ENCODE data around the gene CD68. TPM values are rescaled to one million over a fixed set of nuclear protein-coding genes. Genes with fewer than 3 reads are reported as not detected.

CD68 gene
- polyA plus RNA-seq, 3 donors = 56.7 to 63.5 (median 62.6) TPM

DNA sequence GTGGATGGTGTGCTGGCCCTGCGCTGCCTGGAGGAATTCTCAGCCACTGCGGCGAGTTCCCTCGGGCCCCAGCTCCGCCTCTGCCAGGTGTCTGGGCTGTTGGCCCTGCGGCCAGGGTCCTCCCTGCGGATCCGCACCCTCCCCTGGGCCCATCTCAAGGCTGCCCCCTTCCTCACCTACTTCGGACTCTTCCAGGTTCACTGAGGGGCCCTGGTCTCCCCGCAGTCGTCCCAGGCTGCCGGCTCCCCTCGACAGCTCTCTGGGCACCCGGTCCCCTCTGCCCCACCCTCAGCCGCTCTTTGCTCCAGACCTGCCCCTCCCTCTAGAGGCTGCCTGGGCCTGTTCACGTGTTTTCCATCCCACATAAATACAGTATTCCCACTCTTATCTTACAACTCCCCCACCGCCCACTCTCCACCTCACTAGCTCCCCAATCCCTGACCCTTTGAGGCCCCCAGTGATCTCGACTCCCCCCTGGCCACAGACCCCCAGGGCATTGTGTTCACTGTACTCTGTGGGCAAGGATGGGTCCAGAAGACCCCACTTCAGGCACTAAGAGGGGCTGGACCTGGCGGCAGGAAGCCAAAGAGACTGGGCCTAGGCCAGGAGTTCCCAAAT, 22.2 kb upstream of the CD68 start:
- DNase-seq (ENCODE audit: extremely low read depth in 1 of 11, low read depth in 9 of 11, low spot score in 4 of 11) = no peak

DNA sequence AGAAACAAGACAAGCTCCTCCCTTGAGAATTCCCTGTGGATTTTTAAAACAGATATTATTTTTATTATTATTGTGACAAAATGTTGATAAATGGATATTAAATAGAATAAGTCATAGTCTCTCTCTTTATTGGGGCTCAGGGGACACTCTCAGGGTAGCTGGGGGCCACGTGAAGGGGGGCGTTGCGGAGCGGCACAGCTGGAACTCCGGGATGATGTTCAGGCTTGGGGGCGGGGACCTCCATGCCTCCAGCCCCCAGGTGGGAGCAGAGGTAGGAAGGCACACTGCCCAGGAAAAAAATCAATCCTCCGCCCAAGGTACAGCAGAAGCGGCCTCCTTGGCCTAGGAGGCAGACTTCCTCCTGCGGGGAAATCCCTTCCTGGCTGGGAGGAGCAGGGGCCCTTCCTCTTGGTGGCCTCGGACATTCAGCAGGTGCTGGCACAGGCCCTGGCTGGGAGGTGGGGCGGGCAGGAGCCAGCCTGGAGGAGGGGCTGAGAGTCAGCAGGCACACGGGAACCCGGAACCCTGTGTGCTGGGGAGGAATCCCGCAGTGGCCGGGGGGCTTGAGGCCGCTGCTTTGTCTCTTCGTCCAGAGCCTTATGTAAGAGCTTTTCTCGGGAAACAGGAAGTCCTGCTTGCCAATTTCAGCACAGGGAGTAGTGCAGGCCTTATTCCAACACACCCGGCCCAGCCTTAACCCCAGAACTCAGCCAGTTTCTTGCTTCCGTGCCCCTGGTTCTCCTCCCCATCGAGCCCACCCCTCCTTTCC, 21.5 kb upstream of the CD68 start:
- peak in 6 of 11 donors; percentile 51 to 75 (median 64) for DNase-seq (ENCODE audit: extremely low read depth in 1 of 11, low read depth in 9 of 11, low spot score in 4 of 11)

DNA sequence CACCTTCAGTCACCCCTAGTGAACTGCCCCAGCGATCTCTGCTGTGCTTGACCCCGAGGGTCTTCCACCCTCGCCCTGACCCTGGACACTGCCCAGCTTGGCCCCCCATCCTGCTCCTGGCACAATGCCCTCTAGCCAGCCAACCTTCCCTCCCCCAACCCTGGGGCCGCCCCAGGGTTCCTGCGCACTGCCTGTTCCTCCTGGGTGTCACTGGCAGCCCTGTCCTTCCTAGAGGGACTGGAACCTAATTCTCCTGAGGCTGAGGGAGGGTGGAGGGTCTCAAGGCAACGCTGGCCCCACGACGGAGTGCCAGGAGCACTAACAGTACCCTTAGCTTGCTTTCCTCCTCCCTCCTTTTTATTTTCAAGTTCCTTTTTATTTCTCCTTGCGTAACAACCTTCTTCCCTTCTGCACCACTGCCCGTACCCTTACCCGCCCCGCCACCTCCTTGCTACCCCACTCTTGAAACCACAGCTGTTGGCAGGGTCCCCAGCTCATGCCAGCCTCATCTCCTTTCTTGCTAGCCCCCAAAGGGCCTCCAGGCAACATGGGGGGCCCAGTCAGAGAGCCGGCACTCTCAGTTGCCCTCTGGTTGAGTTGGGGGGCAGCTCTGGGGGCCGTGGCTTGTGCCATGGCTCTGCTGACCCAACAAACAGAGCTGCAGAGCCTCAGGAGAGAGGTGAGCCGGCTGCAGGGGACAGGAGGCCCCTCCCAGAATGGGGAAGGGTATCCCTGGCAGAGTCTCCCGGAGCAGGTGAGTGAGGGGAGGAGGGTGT, 20.7 kb upstream of the CD68 start, which contains the start of gene TNFSF13:
TSS of gene TNFSF13 (plus strand) at position 207 of the 776 bp plus-strand sequence. CDS start at position 497, 290 bp downstream.
- DNase-seq (ENCODE audit: extremely low read depth in 1 of 11, low read depth in 9 of 11, low spot score in 4 of 11) = no peak

DNA sequence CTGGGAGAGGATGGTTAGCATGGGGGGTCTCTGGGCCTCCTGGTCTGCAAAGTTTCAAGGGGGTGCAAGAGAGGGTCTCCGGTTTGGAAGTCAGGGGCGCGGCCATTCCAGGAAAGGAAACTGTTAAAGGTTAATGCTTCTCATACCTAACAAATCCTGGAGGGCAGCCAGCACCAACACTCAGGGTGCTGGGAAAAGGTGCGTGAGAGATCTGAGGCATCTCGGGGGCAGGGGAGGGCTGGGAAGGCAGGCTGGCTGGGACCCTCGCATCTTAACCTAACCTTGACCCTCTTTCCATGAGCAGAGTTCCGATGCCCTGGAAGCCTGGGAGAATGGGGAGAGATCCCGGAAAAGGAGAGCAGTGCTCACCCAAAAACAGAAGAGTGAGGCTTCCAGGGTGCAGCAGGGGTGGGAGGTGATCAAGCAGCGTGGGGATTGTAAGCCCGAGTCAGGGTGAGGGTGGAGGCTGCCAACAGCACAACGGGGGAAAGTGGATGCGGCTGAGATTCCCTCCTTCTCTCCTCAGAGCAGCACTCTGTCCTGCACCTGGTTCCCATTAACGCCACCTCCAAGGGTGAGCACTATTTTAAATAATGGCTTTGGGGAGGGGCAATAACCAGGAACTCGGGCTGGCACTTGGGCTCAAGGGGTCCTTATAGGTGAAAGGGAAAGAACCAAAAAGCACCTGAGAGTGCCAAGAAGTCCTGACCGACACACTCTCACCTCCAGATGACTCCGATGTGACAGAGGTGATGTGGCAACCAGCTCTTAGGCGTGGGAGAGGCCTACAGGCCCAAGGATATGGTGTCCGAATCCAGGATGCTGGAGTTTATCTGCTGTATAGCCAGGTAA, 19.9 kb upstream of the CD68 start:
- no peak for DNase-seq (ENCODE audit: extremely low read depth in 1 of 11, low read depth in 9 of 11, low spot score in 4 of 11)

DNA sequence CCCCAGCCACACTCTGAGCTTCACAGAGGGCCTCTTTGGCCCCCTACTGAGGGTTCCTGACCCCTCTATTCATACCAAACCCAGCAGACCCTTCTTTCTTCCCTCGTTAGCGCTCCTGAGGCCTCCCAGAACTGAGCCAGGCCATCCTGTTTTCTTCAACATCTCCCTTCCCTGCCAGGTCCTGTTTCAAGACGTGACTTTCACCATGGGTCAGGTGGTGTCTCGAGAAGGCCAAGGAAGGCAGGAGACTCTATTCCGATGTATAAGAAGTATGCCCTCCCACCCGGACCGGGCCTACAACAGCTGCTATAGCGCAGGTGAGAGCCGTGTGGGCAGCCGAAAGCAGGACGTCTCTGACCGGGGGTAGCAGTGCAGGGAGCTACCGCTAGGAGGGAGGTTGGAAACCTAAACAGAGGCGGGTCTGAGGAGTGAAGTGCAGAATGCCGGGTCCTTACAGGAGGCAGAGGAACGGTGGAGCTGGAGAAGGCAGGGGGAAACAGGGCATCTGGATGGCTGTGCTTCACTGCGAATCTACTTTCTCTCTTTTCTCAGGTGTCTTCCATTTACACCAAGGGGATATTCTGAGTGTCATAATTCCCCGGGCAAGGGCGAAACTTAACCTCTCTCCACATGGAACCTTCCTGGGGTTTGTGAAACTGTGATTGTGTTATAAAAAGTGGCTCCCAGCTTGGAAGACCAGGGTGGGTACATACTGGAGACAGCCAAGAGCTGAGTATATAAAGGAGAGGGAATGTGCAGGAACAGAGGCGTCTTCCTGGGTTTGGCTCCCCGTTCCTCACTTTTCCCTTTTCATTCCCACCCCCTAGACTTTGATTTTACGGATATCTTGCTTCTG, 19.0 kb upstream of the CD68 start:
- peak in 2 of 11 donors; percentile 58 to 72 for DNase-seq (ENCODE audit: extremely low read depth in 1 of 11, low read depth in 9 of 11, low spot score in 4 of 11)

DNA sequence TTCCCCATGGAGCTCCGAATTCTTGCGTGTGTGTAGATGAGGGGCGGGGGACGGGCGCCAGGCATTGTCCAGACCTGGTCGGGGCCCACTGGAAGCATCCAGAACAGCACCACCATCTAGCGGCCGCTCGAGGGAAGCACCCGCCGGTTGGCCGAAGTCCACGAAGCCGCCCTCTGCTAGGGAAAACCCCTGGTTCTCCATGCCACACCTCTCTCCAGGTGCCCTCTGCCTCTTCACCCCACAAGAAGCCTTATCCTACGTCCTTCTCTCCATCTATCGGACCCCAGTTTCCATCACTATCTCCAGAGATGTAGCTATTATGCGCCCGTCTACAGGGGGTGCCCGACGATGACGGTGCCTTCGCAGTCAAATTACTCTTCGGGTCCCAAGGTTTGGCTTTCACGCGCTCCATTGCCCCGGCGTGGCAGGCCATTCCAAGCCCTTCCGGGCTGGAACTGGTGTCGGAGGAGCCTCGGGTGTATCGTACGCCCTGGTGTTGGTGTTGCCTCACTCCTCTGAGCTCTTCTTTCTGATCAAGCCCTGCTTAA, 18.3 kb upstream of the CD68 start:
- DNase-seq (ENCODE audit: extremely low read depth in 1 of 11, low read depth in 9 of 11, low spot score in 4 of 11) = peak in 9 of 11 donors; percentile 77 to 88 (median 83)

DNA sequence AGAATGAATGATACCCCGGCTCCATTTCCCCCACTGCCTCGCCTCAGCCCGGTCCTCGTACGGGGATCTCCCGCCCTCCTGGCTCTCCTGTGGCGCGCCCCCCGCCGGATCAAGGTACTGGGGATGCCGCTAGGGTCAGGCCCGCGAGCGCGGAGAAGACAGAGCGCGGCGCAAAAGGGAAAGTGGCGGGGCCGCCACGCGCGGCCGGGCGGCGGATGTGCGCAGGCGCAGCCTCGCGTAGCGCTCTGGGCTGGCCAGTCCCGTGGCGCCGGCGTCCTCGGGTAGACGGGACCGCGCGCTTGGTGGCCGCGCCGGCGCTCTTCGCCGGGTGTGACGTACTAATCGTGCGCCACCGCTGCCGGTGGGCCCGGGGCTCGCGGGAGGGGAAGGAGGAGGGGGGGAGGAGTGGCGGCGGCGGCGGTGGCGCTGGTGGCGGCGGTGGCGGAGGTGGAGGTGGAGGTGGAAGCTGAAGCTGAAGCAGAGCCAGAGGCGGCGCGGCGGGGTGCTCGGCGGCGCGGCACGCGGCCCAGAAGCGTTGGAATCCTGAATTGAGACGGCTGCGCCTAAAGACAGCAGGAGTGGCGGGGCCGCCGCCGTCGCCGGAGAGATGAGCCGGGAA, 17.7 kb upstream of the CD68 start, which contains the start of gene SENP3:
TSS of gene SENP3 (plus strand) at position 331 of the 619 bp plus-strand sequence. CDS start 1,158 bp downstream, outside the sequence.
- DNase-seq (ENCODE audit: extremely low read depth in 1 of 11, low read depth in 9 of 11, low spot score in 4 of 11) = peak in 9 of 11 donors; percentile 77 to 93 (median 89)

DNA sequence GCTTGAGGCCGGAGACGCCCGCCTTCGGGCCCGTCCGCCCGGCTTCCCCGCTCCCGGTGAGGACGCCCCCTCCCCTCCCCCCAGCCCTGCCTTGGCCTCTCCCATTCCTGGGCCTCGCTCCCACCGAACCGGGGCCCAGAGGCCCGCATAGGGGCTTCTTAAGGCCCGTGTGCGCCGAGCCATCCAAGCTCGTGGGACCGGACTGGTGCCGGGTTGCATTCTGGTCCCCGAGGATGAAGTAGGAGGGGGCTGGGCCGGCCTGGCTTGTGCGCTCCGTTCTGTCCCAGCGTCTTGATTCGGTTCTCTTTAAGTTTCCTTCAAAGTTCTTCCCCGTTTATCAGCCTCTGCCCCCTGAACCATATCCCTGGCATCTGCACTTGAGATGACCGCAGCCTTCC, 17.2 kb upstream of the CD68 start:
- no peak for DNase-seq (ENCODE audit: extremely low read depth in 1 of 11, low read depth in 9 of 11, low spot score in 4 of 11)

DNA sequence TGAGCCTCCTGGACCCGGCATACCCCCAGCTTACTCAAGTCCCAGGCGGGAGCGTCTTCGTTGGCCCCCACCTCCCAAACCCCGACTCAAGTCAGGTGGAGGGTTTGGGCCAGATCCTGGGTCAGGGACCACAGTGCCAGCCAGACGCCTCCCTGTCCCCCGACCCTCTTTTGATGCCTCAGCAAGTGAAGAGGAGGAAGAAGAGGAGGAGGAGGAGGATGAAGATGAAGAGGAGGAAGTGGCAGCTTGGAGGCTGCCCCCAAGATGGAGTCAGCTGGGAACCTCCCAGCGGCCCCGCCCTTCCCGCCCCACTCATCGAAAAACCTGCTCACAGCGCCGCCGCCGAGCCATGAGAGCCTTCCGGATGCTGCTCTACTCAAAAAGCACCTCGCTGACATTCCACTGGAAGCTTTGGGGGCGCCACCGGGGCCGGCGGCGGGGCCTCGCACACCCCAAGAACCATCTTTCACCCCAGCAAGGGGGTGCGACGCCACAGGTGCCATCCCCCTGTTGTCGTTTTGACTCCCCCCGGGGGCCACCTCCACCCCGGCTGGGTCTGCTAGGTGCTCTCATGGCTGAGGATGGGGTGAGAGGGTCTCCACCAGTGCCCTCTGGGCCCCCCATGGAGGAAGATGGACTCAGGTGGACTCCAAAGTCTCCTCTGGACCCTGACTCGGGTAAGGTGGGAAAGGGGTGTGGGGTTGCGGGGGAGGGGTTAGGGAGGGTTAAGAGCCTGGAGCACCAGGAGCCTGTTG, 16.1 kb upstream of the CD68 start:
- DNase-seq (ENCODE audit: extremely low read depth in 1 of 11, low read depth in 9 of 11, low spot score in 4 of 11) = no peak

DNA sequence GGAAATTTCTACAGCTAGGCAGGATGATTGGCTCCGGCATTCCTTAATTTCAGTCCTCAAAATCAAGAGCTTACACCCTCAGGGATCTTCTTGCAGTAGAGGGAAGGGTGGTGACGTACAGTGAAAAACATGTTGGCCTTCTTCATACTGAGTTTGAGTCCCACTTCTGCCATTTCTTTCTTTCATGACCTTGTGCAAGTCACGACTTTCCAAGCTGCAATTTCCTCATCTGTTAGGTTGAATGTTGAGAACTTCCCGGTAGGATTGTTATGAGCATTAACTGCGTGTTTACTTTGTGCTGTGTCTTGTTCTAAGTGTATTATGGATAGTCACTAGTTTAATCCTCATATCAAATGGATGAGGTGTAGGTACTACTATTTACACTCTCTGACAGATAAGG, 9.9 kb upstream of the CD68 start:
- DNase-seq (ENCODE audit: extremely low read depth in 1 of 11, low read depth in 9 of 11, low spot score in 4 of 11) = no peak

DNA sequence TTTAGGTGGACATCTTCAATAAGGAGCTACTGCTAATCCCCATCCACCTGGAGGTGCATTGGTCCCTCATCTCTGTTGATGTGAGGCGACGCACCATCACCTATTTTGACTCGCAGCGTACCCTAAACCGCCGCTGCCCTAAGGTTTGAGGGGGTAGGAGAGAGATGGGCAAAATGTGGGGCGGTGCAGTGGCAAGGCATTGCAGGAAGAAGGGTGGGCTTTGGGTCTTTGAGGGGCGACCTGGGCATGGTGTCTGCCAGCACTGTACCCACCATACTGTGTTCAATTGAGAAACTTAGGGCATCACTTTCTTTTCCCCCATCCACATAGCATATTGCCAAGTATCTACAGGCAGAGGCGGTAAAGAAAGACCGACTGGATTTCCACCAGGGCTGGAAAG, 9.1 kb upstream of the CD68 start:
- no peak for DNase-seq (ENCODE audit: extremely low read depth in 1 of 11, low read depth in 9 of 11, low spot score in 4 of 11)

DNA sequence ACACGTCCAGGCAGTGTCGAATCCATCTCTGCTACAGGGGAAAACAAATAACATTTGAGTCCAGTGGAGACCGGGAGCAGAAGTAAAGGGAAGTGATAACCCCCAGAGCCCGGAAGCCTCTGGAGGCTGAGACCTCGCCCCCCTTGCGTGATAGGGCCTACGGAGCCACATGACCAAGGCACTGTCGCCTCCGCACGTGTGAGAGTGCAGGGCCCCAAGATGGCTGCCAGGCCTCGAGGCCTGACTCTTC, 7.2 kb upstream of the CD68 start:
- no peak for DNase-seq (ENCODE audit: extremely low read depth in 1 of 11, low read depth in 9 of 11, low spot score in 4 of 11)

DNA sequence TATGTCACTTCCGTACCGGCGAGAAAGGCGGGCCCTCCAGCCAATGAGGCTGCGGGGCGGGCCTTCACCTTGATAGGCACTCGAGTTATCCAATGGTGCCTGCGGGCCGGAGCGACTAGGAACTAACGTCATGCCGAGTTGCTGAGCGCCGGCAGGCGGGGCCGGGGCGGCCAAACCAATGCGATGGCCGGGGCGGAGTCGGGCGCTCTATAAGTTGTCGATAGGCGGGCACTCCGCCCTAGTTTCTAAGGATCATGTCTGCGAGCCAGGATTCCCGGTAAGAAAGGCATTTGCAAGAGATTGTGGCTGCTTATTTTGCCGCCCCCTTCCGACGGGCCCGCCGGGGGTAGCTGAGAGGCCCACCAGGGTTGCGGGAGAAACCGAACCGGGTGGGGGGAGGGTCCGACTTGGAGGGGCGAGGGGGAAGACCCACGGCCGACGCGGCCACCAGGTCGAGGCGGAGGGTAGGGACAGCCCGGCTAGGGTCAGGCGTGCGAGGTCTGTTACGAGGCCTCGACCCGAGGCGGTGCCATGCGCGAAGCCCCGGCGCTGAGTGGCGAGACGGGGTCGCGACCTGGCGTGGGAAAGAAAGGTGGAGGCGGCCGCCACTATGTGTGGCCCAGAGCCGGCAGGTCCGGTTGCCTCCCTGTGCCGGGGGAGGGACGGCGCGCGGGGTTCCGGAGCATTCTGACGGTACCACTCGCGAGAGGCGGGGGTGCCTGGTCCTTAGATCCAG, 6.7 kb upstream of the CD68 start:
- peak; percentile 95 to 99 (median 98) for DNase-seq (ENCODE audit: extremely low read depth in 1 of 11, low read depth in 9 of 11, low spot score in 4 of 11)

DNA sequence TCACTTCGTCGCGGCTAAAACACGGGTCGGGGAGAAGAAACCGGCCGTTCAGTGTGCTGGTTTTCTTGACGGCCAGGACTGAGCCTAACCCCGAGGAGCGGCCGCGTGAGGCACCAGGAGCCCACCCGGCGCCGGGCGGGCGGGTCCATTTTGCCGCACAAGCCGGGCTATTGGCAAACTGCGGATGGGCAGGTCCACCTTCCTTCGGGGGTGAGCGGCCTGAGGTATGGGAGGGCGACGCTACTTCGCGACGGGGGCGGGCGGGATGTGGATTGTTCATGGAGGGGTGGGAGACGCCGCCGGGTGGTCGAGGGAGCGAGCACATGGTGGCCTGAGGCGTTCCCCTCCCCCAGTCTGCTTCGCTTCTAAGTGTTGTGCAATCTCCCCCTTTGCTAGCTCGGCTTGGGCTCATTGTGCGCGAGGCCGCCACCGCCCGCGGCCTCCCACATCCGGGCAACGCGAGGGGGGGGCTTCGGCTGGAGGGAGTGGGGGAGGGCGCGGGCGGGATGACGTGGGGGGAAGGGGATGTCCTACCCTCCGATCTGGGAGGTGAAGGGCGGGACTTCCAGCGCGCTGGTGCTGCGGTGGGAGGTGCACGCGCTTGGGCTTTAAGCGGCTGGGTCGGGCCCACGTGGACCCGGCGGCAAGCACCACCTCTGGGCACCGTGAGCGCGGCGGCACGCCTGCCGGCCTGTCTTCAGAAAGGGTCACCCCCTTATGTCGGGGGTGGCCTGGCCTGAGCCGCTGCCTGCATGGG, 5.9 kb upstream of the CD68 start:
- peak in 8 of 11 donors; percentile 82 to 91 (median 87) for DNase-seq (ENCODE audit: extremely low read depth in 1 of 11, low read depth in 9 of 11, low spot score in 4 of 11)

DNA sequence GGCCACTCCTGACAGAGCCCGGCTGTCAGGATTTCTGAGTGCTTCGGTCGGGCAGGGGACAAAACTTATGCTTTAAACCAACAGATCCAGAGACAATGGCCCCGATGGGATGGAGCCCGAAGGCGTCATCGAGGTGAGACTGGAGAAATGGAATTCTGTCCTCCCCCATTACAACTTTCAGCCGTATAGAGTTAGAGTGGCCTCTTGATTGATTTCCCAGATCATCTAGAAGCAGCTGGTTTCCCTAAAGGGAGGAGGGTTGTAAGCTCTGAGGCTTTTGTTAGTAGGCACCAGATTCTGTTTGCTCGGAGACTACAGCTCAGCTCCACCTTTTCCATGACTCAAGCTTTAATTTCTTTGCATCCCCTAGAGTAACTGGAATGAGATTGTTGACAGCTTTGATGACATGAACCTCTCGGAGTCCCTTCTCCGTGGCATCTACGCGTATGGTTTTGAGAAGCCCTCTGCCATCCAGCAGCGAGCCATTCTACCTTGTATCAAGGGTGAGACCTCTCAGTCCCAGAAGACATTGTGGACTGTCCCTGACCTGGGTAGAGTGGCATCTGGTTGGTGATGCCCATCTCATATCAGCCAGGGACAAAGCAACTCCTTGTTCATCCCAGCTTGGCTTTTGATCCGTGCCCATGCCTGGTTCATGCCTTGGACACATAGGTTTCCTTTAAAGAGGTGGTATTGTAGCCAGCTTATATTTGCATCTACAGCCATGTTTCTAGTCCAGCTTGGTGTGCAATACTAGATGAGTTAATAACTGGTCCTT, 5.1 kb upstream of the CD68 start:
- DNase-seq (ENCODE audit: extremely low read depth in 1 of 11, low read depth in 9 of 11, low spot score in 4 of 11) = no peak
